GM12878 (cell line): Measurements from ENCODE around the gene ADGRB2.

Experiments used
- ATF3 ChIP-seq: IDR thresholded peaks from 2 replicates; pipeline ENCODE4 v1.6.1; 2011; ENCODE audit warnings: low read depth, mild to moderate bottlenecking, low read length, moderate library complexity, borderline replicate concordance; ENCODE audit errors: extremely low read depth
- BHLHE40 ChIP-seq, 2 experiments: fragments of 450-650 bp in 1 of 2; IDR thresholded peaks; 2 replicates each; pipeline ENCODE4 v1.6.1; 2011 to 2017; ENCODE audit warnings: low read depth in 2 of 2, borderline replicate concordance in 1 of 2, improper control_type of control experiment in 1 of 2, low read length in 1 of 2, mild to moderate bottlenecking in 1 of 2
- CEBPB ChIP-seq, 2 experiments: fragments of 150-350 bp in 1 of 2; IDR thresholded peaks; 2 replicates each; pipeline ENCODE4 v1.6.1; 2012 to 2014; ENCODE audit warnings: low read depth in 2 of 2, low read length in 2 of 2, borderline replicate concordance in 1 of 2, inconsistent platforms in 1 of 2
- CEBPZ ChIP-seq: fragments of 150-350 bp; IDR thresholded peaks from 2 replicates; pipeline ENCODE4 v1.6.1; 2016; ENCODE audit warnings: low read depth, low read length
- EP300 ChIP-seq, 2 experiments: fragments of 150-350 bp in 1 of 2; IDR thresholded peaks; 2 replicates each; pipeline ENCODE4 v1.6.1; 2011 to 2012; ENCODE audit warnings: low read depth in 2 of 2, low read length in 2 of 2, borderline replicate concordance in 1 of 2, improper control_type of control experiment in 1 of 2, inconsistent platforms in 1 of 2; ENCODE audit not compliant: control insufficient read depth in 1 of 2
- FOS ChIP-seq: IDR thresholded peaks from 3 replicates; pipeline ENCODE4 v1.6.1; 2011; ENCODE audit warnings: borderline replicate concordance; ENCODE audit not compliant: insufficient read length; ENCODE audit errors: extremely low read depth
- FOXK2 ChIP-seq: fragments of 450-650 bp; IDR thresholded peaks from 2 replicates; pipeline ENCODE4 v1.6.1; 2017; ENCODE audit warnings: mild to moderate bottlenecking, moderate library complexity
- NKRF ChIP-seq: fragments of 450-650 bp; conservative IDR thresholded peaks from 2 replicates; pipeline ENCODE4 v1.6.1; 2017; ENCODE audit warnings: mild to moderate bottlenecking, moderate library complexity
- POLR2A ChIP-seq: IDR thresholded peaks from 2 replicates; pipeline ENCODE4 v1.6.1; 2011; ENCODE audit warnings: low read depth, mild to moderate bottlenecking, low read length
- SP1 ChIP-seq: IDR thresholded peaks from one replicate; pipeline ENCODE4 v1.6.1; 2011; ENCODE audit warnings: low read depth, low read length
- SRF ChIP-seq, 2 experiments: IDR thresholded peaks; 2 replicates each; pipeline ENCODE4 v1.6.1; 2011; ENCODE audit warnings: low read depth in 2 of 2, low read length in 2 of 2, mild to moderate bottlenecking in 1 of 2, moderate library complexity in 1 of 2
- SUZ12 ChIP-seq: fragments of 200-600 bp; sonication (generic); IDR thresholded peaks from one replicate; pipeline ENCODE4 v1.6.1; 2018; ENCODE audit warnings: antibody characterized with exemption, mild to moderate bottlenecking; ENCODE audit not compliant: unreplicated experiment
- ZBTB33 ChIP-seq: fragments of 450-650 bp; IDR thresholded peaks from 2 replicates; pipeline ENCODE4 v1.6.1; 2017; ENCODE audit warnings: mild to moderate bottlenecking
- TF ChIP-seq, protein P1 (sequence below): IDR thresholded peaks from 2 replicates; pipeline ENCODE4 v1.6.1; 2012; ENCODE audit warnings: mild to moderate bottlenecking, low read depth, low read length

DNA sequence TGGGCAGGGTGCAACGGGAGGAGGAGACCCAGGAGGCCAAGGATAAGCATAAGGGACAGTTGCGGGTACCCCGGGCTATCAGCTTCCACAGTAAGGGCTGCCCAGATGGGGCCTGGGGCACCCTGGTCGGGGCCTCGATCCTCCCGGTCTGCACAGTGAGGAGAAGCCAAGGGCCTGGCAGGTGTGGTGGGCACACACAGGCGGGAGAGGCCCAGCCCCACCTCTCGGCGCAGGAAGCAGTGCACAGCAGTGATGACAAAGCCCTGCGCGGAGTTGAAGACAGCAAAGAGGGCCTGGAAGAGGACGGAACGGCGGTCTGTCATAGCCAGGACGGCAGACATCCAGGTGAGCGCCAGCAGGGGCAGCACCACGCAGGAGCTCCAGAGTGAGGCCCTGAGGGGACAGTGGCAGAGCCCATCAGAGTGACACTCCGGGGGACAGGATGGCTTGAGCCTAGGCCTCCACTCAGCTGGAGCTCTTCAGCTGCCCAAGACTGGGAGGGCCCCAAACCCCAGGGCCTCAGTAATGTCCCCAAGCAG is 31.3 kb downstream of the ADGRB2 start:
- TF ChIP-seq, protein P1, sequence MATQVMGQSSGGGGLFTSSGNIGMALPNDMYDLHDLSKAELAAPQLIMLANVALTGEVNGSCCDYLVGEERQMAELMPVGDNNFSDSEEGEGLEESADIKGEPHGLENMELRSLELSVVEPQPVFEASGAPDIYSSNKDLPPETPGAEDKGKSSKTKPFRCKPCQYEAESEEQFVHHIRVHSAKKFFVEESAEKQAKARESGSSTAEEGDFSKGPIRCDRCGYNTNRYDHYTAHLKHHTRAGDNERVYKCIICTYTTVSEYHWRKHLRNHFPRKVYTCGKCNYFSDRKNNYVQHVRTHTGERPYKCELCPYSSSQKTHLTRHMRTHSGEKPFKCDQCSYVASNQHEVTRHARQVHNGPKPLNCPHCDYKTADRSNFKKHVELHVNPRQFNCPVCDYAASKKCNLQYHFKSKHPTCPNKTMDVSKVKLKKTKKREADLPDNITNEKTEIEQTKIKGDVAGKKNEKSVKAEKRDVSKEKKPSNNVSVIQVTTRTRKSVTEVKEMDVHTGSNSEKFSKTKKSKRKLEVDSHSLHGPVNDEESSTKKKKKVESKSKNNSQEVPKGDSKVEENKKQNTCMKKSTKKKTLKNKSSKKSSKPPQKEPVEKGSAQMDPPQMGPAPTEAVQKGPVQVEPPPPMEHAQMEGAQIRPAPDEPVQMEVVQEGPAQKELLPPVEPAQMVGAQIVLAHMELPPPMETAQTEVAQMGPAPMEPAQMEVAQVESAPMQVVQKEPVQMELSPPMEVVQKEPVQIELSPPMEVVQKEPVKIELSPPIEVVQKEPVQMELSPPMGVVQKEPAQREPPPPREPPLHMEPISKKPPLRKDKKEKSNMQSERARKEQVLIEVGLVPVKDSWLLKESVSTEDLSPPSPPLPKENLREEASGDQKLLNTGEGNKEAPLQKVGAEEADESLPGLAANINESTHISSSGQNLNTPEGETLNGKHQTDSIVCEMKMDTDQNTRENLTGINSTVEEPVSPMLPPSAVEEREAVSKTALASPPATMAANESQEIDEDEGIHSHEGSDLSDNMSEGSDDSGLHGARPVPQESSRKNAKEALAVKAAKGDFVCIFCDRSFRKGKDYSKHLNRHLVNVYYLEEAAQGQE = no peak
- no peak for TF ChIP-seq POLR2A
- TF ChIP-seq EP300 (IDR thresholded peaks at IDR 0.05; ENCODE audit: borderline replicate concordance in 1 of 2, control insufficient read depth in 1 of 2, low read depth in 2 of 2, low read length in 2 of 2) = no peak
- no peak for TF ChIP-seq ZBTB33
- no peak for TF ChIP-seq NKRF
- TF ChIP-seq BHLHE40 (IDR thresholded peaks at IDR 0.05; ENCODE audit: borderline replicate concordance in 1 of 2, low read depth in 2 of 2, low read length in 1 of 2) = no peak
- no peak for TF ChIP-seq SRF (IDR thresholded peaks at IDR 0.05; ENCODE audit: low read depth in 2 of 2, low read length in 2 of 2)
- no peak for TF ChIP-seq SUZ12
- no peak for TF ChIP-seq CEBPZ
- TF ChIP-seq CEBPB (IDR thresholded peaks at IDR 0.05; ENCODE audit: borderline replicate concordance in 1 of 2, low read depth in 2 of 2, low read length in 2 of 2) = no peak
- TF ChIP-seq SP1 = no peak
- TF ChIP-seq ATF3 = no peak
- no peak for TF ChIP-seq FOS
- TF ChIP-seq FOXK2 = no peak
